Neuron (in vitro differentiated cells): ENCODE measurements around the gene RNH1.

ENCODE experiments used
- H2AFZ ChIP-seq: one replicate; pipeline ENCODE4 v1.6.1; 2013; ENCODE audit warnings: low read depth, mild to moderate bottlenecking, inconsistent platforms, low read length, moderate library complexity
- H3K27me3 ChIP-seq: one replicate; pipeline ENCODE4 v1.6.1; 2013; ENCODE audit warnings: low read length; ENCODE audit not compliant: insufficient read depth
- H3K36me3 ChIP-seq: one replicate; pipeline ENCODE4 v1.6.1; 2013; ENCODE audit warnings: low read length; ENCODE audit not compliant: insufficient read depth
- H3K4me1 ChIP-seq: one replicate; pipeline ENCODE4 v1.6.1; 2013; ENCODE audit warnings: low read length; ENCODE audit not compliant: insufficient read depth
- H3K4me3 ChIP-seq: 2 replicates; pipeline ENCODE4 v1.5.1; 2013; ENCODE audit warnings: mild to moderate bottlenecking, low read length, moderate library complexity
- H3K9me3 ChIP-seq: one replicate; pipeline ENCODE4 v1.6.1; 2013; ENCODE audit warnings: low read length

The RNH1 gene

DNA sequence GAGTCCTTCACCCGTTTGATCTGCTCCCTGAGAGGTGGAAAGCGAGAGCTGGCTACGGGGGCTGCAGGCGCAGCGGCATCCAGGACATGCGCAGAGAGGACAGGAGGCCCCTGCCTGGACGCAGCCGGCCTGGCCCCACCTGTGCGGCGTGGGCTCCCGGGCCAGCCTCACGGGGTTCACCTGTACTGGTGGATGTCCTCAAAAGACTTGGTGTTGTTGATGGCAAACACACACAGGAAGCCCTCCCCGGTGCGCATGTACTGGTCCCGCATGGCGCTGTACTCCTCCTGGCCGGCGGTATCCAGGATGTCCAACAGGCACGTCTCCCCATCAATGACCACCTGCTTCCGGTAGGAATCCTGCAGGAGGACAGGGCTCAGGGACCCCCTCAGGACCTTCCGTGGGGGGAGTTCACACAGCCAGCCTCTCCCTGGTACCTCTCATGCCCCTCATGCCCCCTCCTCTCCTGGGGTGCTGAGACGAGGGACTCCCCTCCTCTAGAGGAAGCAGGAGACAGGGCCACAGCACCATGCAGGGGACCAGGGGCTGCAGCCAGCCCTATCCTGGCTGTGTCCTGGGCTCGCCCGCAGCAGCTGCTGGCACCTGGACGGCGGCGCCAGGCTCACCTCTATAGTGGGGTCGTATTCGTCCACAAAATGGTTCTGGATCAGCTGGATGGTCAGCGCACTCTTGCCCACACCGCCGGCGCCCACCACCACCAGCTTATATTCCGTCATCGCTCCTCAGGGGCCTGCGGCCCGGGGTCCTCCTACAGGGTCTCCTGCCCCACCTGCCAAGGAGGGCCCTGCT, 26.7 kb upstream of the RNH1 start:
- Histone ChIP-seq H3K4me3 (peak overlapping the region; percentile 91), H2AFZ (no peak overlapping the region), H3K9me3 (no peaks in the 10 kb centered on the region), H3K4me1 (peaks cover 18% of the 10 kb centered on the region), H3K27me3 (no peaks in the 10 kb centered on the region), H3K36me3 (peaks cover 30% of the 10 kb centered on the region)

DNA sequence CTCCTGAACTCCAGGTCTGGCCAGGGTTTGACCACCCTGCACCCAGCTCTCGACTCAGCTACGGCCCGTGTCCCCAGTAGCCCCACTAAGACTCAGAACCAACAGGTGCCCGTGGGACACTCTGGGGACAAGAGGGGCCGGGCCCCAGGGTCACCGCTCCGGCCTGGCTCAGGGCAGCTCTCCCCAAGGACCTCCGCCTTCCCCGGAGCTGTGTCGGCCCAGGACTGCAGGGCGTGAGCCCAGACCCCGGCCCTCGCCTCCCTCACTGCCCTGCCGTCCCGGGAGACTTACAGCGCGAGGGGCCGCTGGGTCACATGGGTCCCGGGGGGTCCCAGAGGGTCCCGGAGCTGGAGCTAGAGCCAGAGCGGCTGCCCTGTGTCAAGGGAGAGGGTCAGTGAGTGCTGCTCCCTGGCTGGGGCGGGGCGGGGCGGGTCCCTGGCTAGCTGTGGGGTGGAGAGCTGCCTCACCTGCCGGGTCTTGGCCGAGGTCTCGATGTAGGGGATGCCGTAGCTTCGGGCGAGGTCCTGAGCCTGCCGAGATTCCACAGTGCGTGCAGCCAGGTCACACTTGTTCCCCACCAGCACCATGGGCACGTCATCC, 26.0 kb upstream of the RNH1 start:
- H2AFZ ChIP-seq, result no peak overlapping the region
- no peaks in the 10 kb centered on the region for H3K27me3 ChIP-seq
- H3K4me1 ChIP-seq, result peaks cover 18% of the 10 kb centered on the region
- H3K4me3 ChIP-seq, result no peak overlapping the region
- no peaks in the 10 kb centered on the region for H3K9me3 ChIP-seq
- peaks cover 30% of the 10 kb centered on the region for H3K36me3 ChIP-seq

DNA sequence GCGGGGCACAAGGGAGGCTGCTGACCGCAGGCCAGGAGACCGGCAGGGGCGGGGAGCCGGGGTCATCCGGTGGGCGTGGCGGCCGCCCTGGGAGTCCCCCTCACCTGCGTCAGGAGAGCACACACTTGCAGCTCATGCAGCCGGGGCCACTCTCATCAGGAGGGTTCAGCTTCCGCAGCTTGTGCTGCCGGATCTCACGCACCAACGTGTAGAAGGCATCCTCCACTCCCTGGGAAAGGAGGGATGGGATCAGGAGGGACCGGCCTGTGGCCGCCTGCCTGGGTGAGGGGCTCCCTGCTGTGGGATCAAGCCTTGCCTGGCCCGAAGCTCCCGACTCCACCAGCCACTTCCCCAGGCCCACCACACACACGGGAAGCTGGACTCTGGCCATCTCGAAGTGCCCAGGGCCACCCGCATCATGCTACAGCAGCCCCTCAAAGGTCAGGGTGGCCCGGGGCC, 25.5 kb upstream of the RNH1 start:
- Histone ChIP-seq H3K36me3 (peaks cover 30% of the 10 kb centered on the region), H3K27me3 (no peaks in the 10 kb centered on the region), H2AFZ (no peak overlapping the region), H3K9me3 (no peaks in the 10 kb centered on the region), H3K4me3 (no peak overlapping the region), H3K4me1 (peaks cover 15% of the 10 kb centered on the region)

DNA sequence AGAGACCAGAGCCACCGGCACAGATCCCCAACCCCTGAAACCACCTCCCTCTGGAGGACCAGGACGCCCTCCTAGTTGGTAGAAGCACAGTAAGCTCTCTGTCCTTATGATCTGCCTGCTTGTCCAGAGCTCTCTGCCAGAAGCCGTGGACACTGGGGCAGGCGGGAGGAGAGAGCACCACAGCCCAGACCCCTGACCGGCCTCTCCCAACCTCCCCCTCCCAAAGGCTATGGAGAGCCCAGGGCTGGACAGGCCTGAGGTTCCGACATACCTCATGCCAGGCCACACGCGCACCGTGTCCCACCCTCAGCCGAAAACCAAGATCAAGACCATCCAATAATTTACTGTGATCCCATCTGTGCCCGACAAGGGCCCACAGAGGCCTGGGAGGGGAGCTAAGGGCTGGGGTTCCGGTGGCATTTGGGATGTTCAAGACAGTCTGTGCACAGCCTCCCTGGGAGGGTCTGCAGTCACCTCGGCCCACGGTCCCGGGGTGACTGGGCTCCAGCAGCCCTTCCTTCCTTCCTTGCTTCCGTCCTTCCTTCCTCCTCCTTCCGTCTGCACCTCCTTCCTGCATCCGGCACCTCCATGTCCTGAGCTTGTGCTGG, 25.0 kb upstream of the RNH1 start:
- H3K4me3 ChIP-seq, result no peak overlapping the region
- H3K4me1 ChIP-seq, result peaks cover 10% of the 10 kb centered on the region
- H3K36me3 ChIP-seq, result peaks cover 30% of the 10 kb centered on the region
- H3K9me3 ChIP-seq, result no peaks in the 10 kb centered on the region
- H3K27me3 ChIP-seq, result no peaks in the 10 kb centered on the region
- H2AFZ ChIP-seq, result no peak overlapping the region

DNA sequence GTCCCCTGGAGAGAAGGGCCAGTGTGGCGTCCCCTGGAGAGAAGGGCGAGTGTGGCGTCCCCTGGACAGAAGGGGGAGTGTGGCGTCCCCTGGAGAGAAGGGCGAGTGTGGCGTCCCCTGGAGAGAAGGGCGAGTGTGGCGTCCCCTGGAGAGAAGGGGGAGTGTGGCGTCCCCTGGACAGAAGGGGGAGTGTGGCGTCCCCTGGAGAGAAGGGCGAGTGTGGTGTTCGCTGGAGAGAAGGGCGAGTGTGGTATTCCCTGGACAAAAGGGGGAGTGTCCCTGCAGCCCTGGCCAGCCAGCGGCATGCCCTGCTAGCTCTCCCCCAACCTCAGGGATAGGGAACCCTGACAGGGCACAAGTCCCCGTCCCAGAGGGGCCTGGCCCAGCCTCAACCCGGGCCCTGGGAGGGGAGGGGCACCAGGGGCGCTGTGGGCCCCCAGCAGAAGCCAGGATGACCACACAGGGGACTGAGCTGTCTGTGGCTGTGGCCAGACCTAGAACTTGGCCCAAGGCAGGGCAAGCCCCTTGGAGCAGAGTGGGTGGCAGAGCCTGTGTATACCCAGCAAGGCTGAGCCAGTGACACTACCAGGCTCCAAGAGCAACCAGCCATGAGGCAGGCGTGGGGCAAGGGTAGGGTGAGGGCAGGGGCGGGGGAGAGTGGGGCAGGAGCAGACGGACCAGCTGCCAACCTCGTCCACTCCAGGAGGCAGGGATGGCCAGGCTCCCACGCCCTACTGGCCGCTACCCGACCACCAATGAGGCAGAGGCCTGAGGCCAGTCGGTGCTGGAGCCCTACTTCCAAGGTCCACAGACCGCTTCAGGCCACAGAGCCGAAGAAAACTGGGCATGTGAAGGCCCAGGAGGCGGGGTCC, 24.2 kb upstream of the RNH1 start:
- Histone ChIP-seq H3K4me1 (peaks cover 8% of the 10 kb centered on the region), H2AFZ (no peak overlapping the region), H3K4me3 (no peak overlapping the region), H3K36me3 (peaks cover 30% of the 10 kb centered on the region), H3K9me3 (no peaks in the 10 kb centered on the region), H3K27me3 (no peaks in the 10 kb centered on the region)

DNA sequence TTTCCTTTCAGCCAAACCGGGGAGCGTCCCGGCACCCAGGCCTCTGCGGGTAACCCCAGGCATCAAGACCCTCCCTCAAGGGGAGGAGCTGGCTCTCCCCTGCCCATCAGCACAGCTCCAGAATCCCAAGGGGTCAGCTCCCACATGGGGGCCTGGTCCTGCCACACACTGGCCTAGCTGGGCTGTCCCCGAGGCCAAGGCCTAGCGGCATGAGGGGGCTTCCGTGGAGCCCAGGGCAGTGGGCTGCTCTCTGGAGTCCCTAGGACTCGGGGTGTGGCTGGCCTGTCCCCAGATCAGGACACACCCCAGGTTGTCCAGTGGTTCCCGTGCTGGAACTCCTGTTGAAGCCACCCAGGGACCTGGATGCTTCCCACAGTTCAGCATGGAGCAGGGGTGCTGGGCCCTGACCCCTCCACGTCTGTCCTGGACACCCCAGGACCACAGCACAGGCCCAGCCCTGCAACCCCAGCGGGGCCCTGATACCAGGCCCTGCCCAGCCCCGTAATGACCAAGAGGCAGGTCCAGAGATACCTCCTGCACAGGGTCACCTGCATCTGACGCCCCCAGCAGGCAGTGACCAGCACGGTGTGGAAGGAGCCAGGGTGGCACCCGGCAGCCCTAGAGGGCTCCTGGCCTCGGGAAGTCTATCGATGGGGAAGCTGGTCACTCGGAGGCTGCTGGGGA, 22.8 kb upstream of the RNH1 start:
- no peaks in the 10 kb centered on the region for H3K9me3 ChIP-seq
- peaks cover 30% of the 10 kb centered on the region for H3K36me3 ChIP-seq
- H3K4me1 ChIP-seq, result peaks cover 8% of the 10 kb centered on the region
- no peak overlapping the region for H3K4me3 ChIP-seq
- H2AFZ ChIP-seq, result no peak overlapping the region
- no peaks in the 10 kb centered on the region for H3K27me3 ChIP-seq

DNA sequence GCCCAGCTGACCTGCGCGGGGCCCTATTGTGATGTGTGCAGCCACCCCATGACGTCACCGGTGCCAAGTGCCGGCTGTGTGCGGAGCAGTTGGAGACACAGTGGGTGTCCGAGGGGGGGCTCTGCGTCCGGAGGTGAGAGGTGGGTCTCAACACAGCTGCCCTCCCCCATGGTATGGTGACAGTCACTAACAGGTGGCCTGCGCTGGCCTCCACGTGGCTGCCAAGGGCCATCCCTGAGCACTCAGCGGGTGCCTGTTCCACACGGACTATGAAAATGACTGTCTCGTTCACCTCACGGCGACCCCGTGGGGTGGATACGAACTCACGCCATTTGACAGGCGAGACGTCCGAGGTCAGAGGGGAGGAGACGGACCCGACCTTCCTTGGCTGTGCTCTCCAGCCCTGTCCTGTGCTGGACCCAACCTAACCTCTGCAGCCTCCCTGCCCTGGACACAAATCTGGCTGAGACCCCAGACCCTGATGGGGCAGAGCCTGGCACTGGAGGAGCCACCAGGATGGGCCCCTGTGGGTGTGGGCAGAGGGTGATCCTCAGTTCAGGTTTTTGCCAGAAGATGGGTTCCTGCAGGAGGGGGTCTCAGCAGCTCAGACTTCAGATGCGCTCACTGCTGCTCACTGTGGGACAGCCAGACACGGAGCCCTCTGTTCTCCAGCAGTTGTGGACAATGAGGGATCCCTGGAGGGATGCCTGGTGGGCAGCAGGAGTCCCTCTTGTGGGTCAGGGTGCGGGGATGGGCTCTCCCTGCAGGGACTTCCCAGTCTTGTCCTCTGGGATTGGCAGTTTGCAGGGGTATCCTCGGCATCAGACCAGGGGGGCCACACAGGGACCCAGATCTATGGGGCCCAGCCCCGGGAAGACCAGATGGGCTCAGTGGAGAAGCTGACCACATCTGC, 22.0 kb upstream of the RNH1 start:
- Histone ChIP-seq H3K4me1 (peaks cover 2% of the 10 kb centered on the region), H2AFZ (no peak overlapping the region), H3K9me3 (no peaks in the 10 kb centered on the region), H3K27me3 (no peaks in the 10 kb centered on the region), H3K4me3 (no peak overlapping the region), H3K36me3 (peaks cover 30% of the 10 kb centered on the region)

DNA sequence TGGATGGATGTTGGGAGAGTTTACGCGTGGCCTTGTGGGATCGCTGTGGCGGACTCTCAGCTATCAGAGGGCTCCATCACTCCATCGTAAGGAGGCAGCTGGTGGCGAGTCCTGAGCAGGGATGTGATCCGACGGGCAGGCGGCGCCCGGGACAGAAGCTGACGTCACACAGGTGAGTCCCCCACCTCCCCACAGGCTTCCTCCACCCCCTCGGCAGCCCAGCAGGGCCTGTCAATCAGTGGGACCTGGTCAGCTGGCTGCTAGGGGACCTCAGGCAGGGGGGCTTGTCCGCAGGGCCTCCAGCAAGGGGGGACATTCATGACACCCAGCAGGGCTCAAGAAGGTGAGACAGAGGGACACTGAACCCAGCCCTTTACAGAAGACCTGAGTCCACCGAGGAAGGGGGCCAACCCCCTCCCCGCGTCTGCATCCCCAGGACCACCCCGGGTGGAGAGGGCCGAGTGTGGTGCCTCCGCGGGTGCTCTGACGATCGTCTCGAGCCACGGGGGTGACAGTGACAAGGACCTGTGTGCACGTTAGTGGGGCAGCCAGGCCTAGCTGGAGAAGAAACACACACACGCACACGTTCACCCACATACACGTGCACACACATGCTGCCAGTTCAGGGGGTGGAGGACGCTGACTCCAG, 21.2 kb upstream of the RNH1 start:
- Histone ChIP-seq H3K36me3 (peaks cover 24% of the 10 kb centered on the region), H2AFZ (no peak overlapping the region), H3K9me3 (no peaks in the 10 kb centered on the region), H3K4me1 (no peaks in the 10 kb centered on the region), H3K27me3 (no peaks in the 10 kb centered on the region), H3K4me3 (no peak overlapping the region)

DNA sequence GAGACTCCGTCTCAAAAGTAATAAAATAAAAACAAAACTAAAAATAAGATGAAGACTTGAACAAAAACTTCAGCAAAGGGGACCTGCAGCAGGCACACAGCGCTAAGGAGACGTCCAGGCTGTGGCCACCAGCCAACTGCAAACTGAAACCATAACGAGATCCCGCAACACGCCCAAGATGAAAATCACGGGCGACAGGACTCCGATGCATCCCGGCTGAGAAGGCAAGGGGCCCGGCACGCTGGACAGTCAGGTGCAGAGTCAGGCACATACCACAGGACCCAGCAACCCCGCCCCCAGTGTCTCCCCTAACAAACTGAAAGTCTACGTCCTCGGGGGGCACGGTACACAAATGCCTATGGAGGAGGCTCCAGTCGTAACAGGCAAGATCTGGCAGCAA, 19.1 kb upstream of the RNH1 start:
- Histone ChIP-seq H3K9me3 (no peaks in the 10 kb centered on the region), H3K27me3 (no peaks in the 10 kb centered on the region), H3K36me3 (peaks cover 4% of the 10 kb centered on the region), H2AFZ (no peak overlapping the region), H3K4me1 (no peaks in the 10 kb centered on the region), H3K4me3 (no peak overlapping the region)

DNA sequence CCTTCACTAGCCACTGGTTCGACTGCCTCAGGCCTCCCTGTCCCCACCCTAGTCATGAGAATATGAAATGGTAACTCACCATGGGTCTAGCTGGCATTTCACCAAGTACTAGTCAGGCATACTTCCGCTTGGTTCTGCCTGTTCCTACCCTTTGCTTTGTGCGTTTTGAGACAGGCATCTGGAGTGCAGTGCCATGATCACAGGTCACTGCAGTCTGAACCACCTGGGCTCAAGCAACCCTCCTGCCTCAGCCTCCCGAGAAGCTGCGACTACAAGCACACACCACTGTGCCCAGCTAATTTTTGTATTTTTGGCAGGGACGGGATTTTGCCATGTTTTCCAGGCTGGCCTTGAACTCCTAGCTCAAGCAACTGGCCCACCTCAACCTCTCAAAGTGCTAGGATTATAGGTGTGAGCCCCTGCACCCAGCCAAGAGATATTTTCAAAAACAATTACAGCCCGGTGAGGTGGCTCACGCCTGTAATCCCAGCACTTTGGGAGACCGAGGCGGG, 14.2 kb upstream of the RNH1 start:
- Histone ChIP-seq H3K4me1 (no peaks in the 10 kb centered on the region), H3K4me3 (no peak overlapping the region), H2AFZ (no peak overlapping the region), H3K27me3 (no peaks in the 10 kb centered on the region), H3K36me3 (no peaks in the 10 kb centered on the region), H3K9me3 (no peaks in the 10 kb centered on the region)

DNA sequence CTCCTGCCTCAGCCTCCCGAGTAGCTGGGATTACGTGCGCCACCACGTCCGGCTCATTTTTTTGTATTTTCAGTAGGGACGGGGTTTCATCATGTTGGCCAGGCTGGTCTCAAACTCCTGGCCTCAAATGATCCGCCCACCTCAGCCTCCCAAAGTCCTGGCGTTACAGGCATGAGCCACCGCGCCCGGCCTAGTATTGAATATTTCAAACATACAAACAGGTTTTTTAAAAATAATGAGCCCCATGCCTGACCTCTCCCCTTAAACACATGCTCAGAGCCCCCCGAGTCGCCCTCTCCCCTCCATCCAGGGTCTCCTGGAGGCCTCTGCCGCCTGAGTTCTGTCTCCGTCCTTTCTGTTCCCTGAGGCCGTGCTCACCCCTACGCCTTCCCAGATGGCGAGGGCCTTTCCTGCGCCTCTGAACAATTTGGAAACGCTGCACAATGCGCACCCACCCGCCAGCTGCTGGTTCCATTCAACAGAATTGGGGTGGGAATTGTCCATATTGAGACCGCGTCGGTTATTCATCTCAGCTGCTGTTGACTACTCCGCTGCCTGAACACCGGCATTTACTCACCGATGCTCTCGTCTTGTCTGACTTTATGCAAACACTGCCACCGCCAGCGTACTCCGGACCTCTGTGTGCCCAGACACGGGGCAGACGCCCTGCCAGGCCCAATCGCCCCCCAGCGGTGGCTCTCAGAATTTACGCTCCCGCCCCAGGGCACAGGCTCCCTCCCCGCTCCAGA, 13.6 kb upstream of the RNH1 start:
- no peaks in the 10 kb centered on the region for H3K27me3 ChIP-seq
- H3K4me3 ChIP-seq, result no peak overlapping the region
- H2AFZ ChIP-seq, result no peak overlapping the region
- no peaks in the 10 kb centered on the region for H3K9me3 ChIP-seq
- no peaks in the 10 kb centered on the region for H3K36me3 ChIP-seq
- H3K4me1 ChIP-seq, result no peaks in the 10 kb centered on the region
